DOHH2 (cell line): ENCODE results near the gene DPAGT1.

Source experiments
- H3F3A ChIP-seq: fragments of 200-600 bp; sonication (generic), shearing (Covaris generic); 2 replicates; pipeline ENCODE4 v1.6.0; 2016; ENCODE audit warnings: antibody characterized with exemption, mild to moderate bottlenecking; ENCODE audit not compliant: control insufficient read depth, insufficient read depth
- H3K27ac ChIP-seq: fragments of 200-600 bp; sonication (generic); 2 replicates; pipeline ENCODE4 v1.5.1; 2014; ENCODE audit warnings: low read depth, mild to moderate bottlenecking, low read length, moderate library complexity
- H3K27me3 ChIP-seq: fragments of 200-600 bp; sonication (generic); 2 replicates; pipeline ENCODE4 v1.6.1; 2014; ENCODE audit warnings: mild to moderate bottlenecking, low read length, mixed read lengths; ENCODE audit not compliant: control insufficient read depth
- H3K36me3 ChIP-seq: fragments of 200-600 bp; sonication (generic); 2 replicates; pipeline ENCODE4 v1.6.1; 2014; ENCODE audit warnings: mild to moderate bottlenecking, low read length, moderate library complexity, mixed read lengths; ENCODE audit not compliant: control insufficient read depth
- H3K4me1 ChIP-seq: fragments of 200-600 bp; sonication (generic); 2 replicates; pipeline ENCODE4 v1.6.1; 2014; ENCODE audit warnings: mild to moderate bottlenecking, low read length, mixed read lengths; ENCODE audit not compliant: control insufficient read depth
- H3K4me2 ChIP-seq: fragments of 200-600 bp; sonication (generic); 2 replicates; pipeline ENCODE4 v1.6.0; 2014; ENCODE audit warnings: mild to moderate bottlenecking, low read length, moderate library complexity
- H3K4me3 ChIP-seq: fragments of 200-600 bp; sonication (generic); 2 replicates; pipeline ENCODE4 v1.5.1; 2014; ENCODE audit warnings: mild to moderate bottlenecking, low read length, mixed read lengths
- H3K79me2 ChIP-seq: fragments of 200-600 bp; sonication (generic); 2 replicates; pipeline ENCODE4 v1.6.1; 2014; ENCODE audit warnings: mild to moderate bottlenecking, low read length, mixed read lengths; ENCODE audit not compliant: control insufficient read depth
- H3K9me2 ChIP-seq: fragments of 200-600 bp; sonication (generic); replicated peaks from 2 replicates; pipeline ENCODE4 v1.6.1; 2014; ENCODE audit warnings: mild to moderate bottlenecking, low read length, mixed read lengths; ENCODE audit not compliant: control insufficient read depth
- H3K9me3 ChIP-seq: fragments of 200-600 bp; sonication (generic); 2 replicates; pipeline ENCODE4 v1.6.1; 2014; ENCODE audit warnings: antibody characterized with exemption, low read length, mixed read lengths; ENCODE audit not compliant: control insufficient read depth, insufficient read depth
- H4K20me1 ChIP-seq: fragments of 200-600 bp; sonication (generic); 2 replicates; pipeline ENCODE4 v1.6.0; 2014; ENCODE audit warnings: low read depth, mild to moderate bottlenecking, antibody characterized with exemption, low read length, moderate library complexity; ENCODE audit not compliant: control insufficient read depth, insufficient read depth
- EZH2phosphoT487 ChIP-seq: fragments of 200-600 bp; sonication (generic); IDR thresholded peaks from 2 replicates; pipeline ENCODE4 v1.6.1; 2017; ENCODE audit warnings: borderline replicate concordance, mild to moderate bottlenecking, antibody characterized with exemption, low read length, moderate library complexity, mixed read lengths
- TF ChIP-seq, protein P1 (sequence below): fragments of 200-600 bp; sonication (generic); IDR thresholded peaks from one replicate; pipeline ENCODE4 v1.5.1; 2014; ENCODE audit warnings: antibody characterized with exemption, mild to moderate bottlenecking, low read depth, low read length; ENCODE audit not compliant: poor library complexity, severe bottlenecking

Gene DPAGT1

GRCh38 chr11:119101759-119102423 is at the start of gene DPAGT1:
Gene DPAGT1, minus strand, starts transcription at chr11:119101853. Its CDS starts 198 bp downstream, at chr11:119101655.
- Histone ChIP-seq H3K4me2 (peak within 1 kb of the TSS; percentile 94), H3F3A (peaks cover 20% of the 10 kb centered on the region), H3K4me3 (peak within 1 kb of the TSS; percentile 83), H3K79me2 (peaks cover 50% of the 10 kb centered on the region), H4K20me1 (no peaks in the 10 kb centered on the region), H3K9me2 (no peaks in the 10 kb centered on the region), H3K4me1 (peaks cover 72% of the 10 kb centered on the region), H3K27ac (peak within 1 kb of the TSS; percentile 75), H3K36me3 (peaks cover 25% of the 10 kb centered on the region), H3K27me3 (no peaks in the 10 kb centered on the region), H3K9me3 (no peaks in the 10 kb centered on the region)
- TF ChIP-seq, protein P1, sequence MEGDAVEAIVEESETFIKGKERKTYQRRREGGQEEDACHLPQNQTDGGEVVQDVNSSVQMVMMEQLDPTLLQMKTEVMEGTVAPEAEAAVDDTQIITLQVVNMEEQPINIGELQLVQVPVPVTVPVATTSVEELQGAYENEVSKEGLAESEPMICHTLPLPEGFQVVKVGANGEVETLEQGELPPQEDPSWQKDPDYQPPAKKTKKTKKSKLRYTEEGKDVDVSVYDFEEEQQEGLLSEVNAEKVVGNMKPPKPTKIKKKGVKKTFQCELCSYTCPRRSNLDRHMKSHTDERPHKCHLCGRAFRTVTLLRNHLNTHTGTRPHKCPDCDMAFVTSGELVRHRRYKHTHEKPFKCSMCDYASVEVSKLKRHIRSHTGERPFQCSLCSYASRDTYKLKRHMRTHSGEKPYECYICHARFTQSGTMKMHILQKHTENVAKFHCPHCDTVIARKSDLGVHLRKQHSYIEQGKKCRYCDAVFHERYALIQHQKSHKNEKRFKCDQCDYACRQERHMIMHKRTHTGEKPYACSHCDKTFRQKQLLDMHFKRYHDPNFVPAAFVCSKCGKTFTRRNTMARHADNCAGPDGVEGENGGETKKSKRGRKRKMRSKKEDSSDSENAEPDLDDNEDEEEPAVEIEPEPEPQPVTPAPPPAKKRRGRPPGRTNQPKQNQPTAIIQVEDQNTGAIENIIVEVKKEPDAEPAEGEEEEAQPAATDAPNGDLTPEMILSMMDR = no peak
- TF ChIP-seq EZH2phosphoT487 = no peak

DNA sequence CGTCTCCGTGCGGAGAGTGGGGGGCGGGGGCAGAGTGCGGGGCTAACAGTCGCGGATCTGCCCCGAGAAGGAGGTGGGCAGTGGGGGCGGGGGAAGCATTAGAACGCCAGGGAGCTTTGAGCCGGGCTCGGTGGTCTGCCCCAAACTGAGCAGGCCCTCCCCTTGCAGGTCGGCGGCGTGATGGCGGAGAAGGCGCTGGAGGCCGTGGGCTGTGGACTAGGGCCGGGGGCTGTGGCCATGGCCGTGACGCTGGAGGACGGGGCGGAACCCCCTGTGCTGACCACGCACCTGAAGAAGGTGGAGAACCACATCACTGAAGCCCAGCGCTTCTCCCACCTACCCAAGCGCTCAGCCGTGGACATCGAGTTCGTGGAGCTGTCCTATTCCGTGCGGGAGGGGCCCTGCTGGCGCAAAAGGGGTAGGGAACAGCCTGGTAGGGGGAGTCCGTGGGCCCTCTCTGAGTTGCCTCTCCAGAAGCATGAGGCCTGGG is 48.2 kb upstream of the DPAGT1 start:
- Histone ChIP-seq H3K4me2 (peak overlapping the region; percentile 93), H3K79me2 (no peaks in the 10 kb centered on the region), H3K4me3 (peak overlapping the region; percentile 72), H3K4me1 (peaks cover 13% of the 10 kb centered on the region), H3F3A (no peaks in the 10 kb centered on the region), H3K9me2 (no peaks in the 10 kb centered on the region), H3K36me3 (no peaks in the 10 kb centered on the region), H4K20me1 (no peaks in the 10 kb centered on the region), H3K9me3 (no peaks in the 10 kb centered on the region), H3K27ac (no peak overlapping the region), H3K27me3 (peaks cover 85% of the 10 kb centered on the region)
- no peak for TF ChIP-seq EZH2phosphoT487
- TF ChIP-seq, protein P1 = no peak

GRCh38 chr11:119149018-119149785 is 47.5 kb upstream of the DPAGT1 start, which contains the start of gene ABCG4:
Gene ABCG4, plus strand, starts transcription at chr11:119149052. Its CDS starts 914 bp downstream, at chr11:119149966.
- Histone ChIP-seq H3K36me3 (no peaks in the 10 kb centered on the region), H3K4me3 (peak within 1 kb of the TSS; percentile 72), H3K27ac (no peak within 1 kb of the TSS), H3K9me2 (no peaks in the 10 kb centered on the region), H4K20me1 (no peaks in the 10 kb centered on the region), H3K79me2 (no peaks in the 10 kb centered on the region), H3F3A (no peaks in the 10 kb centered on the region), H3K9me3 (no peaks in the 10 kb centered on the region), H3K27me3 (peaks cover 79% of the 10 kb centered on the region), H3K4me1 (peaks cover 13% of the 10 kb centered on the region), H3K4me2 (peak within 1 kb of the TSS; percentile 93)
- TF ChIP-seq, protein P1 = no peak
- TF ChIP-seq EZH2phosphoT487 = peak; percentile 83; the same call in 1 of the 2 replicates
